Lung (tissue), 12 donors: ENCODE data around the gene ACAT2. TPM values are rescaled to one million over a fixed set of nuclear protein-coding genes. Genes with fewer than 3 reads are reported as not detected.

Experiments used
- ATAC-seq: fragments of 200-7000 bp; cut with Tn5 transposase; one replicate; pipeline ENCODE4 v1.9.1; 2020; ENCODE audit warnings: moderate number of reproducible peaks; ENCODE audit not compliant: insufficient read depth, low FRiP score
- DNase-seq, 3 donors: peaks; one replicate each; pipeline ENCODE4 v3.0.0-alpha.2; 2013 to 2017
- H3K27ac ChIP-seq, 2 donors: one replicate each; pipeline ENCODE4 v1.5.1; 2013; ENCODE audit warnings: mild to moderate bottlenecking in 2 of 2, moderate library complexity in 2 of 2, control low read depth in 1 of 2, inconsistent platforms in 1 of 2, low read depth in 1 of 2, low read length in 1 of 2
- H3K27me3 ChIP-seq, 3 donors: one replicate each; pipeline ENCODE4 v1.5.1; 2013; ENCODE audit warnings: low read length in 2 of 3; ENCODE audit not compliant: control insufficient read depth in 3 of 3, insufficient read depth in 3 of 3
- H3K36me3 ChIP-seq, 4 donors: one replicate each; pipeline ENCODE4 v1.5.1; 2013; ENCODE audit warnings: low read length in 4 of 4, mild to moderate bottlenecking in 1 of 4, moderate library complexity in 1 of 4; ENCODE audit not compliant: control insufficient read depth in 4 of 4, insufficient read depth in 4 of 4
- H3K4me1 ChIP-seq, 5 donors: one replicate each; pipeline ENCODE4 v1.5.1; 2013; ENCODE audit warnings: low read length in 5 of 5, mild to moderate bottlenecking in 2 of 5, moderate library complexity in 1 of 5; ENCODE audit not compliant: control insufficient read depth in 5 of 5, insufficient read depth in 5 of 5
- H3K4me3 ChIP-seq: one replicate; pipeline ENCODE4 v1.5.1; 2013; ENCODE audit warnings: mild to moderate bottlenecking, control low read depth, moderate library complexity
- H3K9ac ChIP-seq, 2 donors: one replicate each; pipeline ENCODE4 v1.5.1; 2013; ENCODE audit warnings: low read length in 2 of 2, control low read depth in 1 of 2; ENCODE audit not compliant: insufficient read depth in 1 of 2
- H3K9me3 ChIP-seq, 4 donors: one replicate each; pipeline ENCODE4 v1.5.1; 2013; ENCODE audit warnings: low read length in 3 of 4, mild to moderate bottlenecking in 1 of 4, moderate library complexity in 1 of 4; ENCODE audit not compliant: control insufficient read depth in 4 of 4, insufficient read depth in 3 of 4
- WGBS, 2 donors: extraction: QIAGEN DNeasy Blood & Tissue Kit; methylation state at CpG; one replicate each; pipeline ENCODE4 v1.1.7; 2013; 5-methylcytosine and 5-hydroxymethylcytosine counted together
- polyA plus RNA-seq, 2 donors: library from polyadenylated mRNA; stranded (reverse); fragments of 200-250 nt; gene quantifications; one replicate each; pipeline ENCODE4 v1.2.1, GENCODE V29; 2013
- total RNA-seq, 2 donors: library from RNA; depleted of rRNA in 1 of 2; stranded (reverse); fragments of >200 nt in 1 of 2; gene quantifications; one replicate each; pipeline ENCODE4 v1.2.1, GENCODE V29; 2014 to 2021
- TF ChIP-seq, protein P1 (sequence below): IDR thresholded peaks from 2 replicates; pipeline ENCODE4 v1.5.1; 2012; ENCODE audit warnings: mild to moderate bottlenecking; ENCODE audit errors: control extremely low read depth, extremely low read depth
- donor health status: control.
- donor health status: control.
- donor health status: Bipolar disorder and iron deficiency.
- donor health status: healthy.
- donor health status: DM: yes; HTN: yes; CAD: no.

ACAT2 gene
- total and polyA plus RNA-seq, 4 donors: 20.8 to 84.4 (median 67.6) TPM

DNA sequence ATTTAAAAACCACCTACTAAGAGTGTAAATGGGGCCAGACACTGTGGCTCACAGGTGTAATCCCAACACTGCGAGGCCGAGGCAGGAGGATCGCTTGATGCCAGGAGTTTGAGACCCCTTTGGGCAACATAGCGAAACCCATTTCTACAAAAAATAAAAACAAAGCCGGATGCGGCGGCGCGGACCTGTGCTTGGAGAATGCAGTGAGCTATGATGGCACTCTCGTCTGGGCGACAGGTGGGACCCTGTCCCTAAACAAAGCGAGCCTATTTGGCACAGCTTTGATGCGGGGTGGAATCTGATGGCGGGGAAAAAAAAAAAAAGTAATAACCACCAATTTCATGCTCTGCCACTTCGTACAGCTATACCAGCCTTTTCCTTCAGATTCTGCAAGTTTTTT, 26.4 kb downstream of the ACAT2 start:
- H3K4me1 ChIP-seq: peaks cover 7 to 27% (median 9%) of the 10 kb centered on the region in 5 donors
- ATAC-seq (no peak), DNase-seq (no peak)
- peak overlapping the region; percentile 59 to 93 for H3K9ac ChIP-seq
- TF ChIP-seq, protein P1, sequence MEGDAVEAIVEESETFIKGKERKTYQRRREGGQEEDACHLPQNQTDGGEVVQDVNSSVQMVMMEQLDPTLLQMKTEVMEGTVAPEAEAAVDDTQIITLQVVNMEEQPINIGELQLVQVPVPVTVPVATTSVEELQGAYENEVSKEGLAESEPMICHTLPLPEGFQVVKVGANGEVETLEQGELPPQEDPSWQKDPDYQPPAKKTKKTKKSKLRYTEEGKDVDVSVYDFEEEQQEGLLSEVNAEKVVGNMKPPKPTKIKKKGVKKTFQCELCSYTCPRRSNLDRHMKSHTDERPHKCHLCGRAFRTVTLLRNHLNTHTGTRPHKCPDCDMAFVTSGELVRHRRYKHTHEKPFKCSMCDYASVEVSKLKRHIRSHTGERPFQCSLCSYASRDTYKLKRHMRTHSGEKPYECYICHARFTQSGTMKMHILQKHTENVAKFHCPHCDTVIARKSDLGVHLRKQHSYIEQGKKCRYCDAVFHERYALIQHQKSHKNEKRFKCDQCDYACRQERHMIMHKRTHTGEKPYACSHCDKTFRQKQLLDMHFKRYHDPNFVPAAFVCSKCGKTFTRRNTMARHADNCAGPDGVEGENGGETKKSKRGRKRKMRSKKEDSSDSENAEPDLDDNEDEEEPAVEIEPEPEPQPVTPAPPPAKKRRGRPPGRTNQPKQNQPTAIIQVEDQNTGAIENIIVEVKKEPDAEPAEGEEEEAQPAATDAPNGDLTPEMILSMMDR: no peak
- no peaks in the 10 kb centered on the region for H3K9me3 ChIP-seq
- H3K27ac ChIP-seq: no peak overlapping the region
- H3K4me3 ChIP-seq: peak overlapping the region; percentile 90
- H3K36me3 ChIP-seq: peaks cover 11 to 41% (median 21%) of the 10 kb centered on the region in 4 donors
- 32 to 58% methylated on average over 15 of the region's 15 CpGs for WGBS, 2 donors
- no peaks in the 10 kb centered on the region for H3K27me3 ChIP-seq

DNA sequence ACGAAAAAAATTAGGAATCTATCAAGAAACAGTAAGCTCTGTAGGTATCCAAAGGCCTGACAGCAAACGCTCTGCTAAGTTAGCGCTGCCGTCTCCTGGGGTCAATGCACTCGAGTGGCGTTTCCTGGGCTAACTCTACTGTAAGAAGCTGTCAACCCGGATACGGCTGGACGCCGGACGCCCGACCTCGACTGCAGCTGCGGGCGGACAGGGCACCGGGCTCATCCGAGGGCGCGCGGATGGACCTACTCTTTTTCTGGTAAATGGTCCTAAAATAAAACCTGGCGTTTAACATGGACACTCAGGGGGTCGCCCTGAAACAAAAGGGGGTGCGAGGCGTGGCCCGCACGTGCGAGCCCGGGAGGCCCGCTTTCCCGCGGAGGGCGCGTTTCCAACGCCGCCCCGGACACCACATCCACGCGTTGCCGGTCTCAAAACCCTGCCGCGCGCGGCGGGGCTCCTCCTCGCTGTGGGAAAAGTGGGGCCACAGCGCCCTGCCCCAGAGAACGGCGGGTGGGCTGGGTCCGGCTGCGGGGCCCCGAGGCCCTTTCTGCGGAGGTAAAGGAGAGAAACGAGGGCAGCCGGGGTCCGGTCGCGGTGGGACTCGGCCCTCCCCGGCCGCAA, 27.0 kb downstream of the ACAT2 start:
- DNase-seq (peak; percentile 24 to 59 (median 29)), ATAC-seq (peak; percentile 1)
- Histone ChIP-seq H3K4me1 (peaks cover 7 to 27% (median 9%) of the 10 kb centered on the region in 5 donors), H3K4me3 (peak overlapping the region; percentile 90), H3K9ac (peak overlapping the region; percentile 59 to 93), H3K9me3 (no peaks in the 10 kb centered on the region), H3K27me3 (no peaks in the 10 kb centered on the region), H3K36me3 (peaks cover 8 to 36% (median 18%) of the 10 kb centered on the region in 4 donors), H3K27ac (peak overlapping the region; percentile 92 to 93)
- 0% methylated on average over 55 to 60 of the region's 60 CpGs for WGBS, 2 donors
- TF ChIP-seq, protein P1: no peak

DNA sequence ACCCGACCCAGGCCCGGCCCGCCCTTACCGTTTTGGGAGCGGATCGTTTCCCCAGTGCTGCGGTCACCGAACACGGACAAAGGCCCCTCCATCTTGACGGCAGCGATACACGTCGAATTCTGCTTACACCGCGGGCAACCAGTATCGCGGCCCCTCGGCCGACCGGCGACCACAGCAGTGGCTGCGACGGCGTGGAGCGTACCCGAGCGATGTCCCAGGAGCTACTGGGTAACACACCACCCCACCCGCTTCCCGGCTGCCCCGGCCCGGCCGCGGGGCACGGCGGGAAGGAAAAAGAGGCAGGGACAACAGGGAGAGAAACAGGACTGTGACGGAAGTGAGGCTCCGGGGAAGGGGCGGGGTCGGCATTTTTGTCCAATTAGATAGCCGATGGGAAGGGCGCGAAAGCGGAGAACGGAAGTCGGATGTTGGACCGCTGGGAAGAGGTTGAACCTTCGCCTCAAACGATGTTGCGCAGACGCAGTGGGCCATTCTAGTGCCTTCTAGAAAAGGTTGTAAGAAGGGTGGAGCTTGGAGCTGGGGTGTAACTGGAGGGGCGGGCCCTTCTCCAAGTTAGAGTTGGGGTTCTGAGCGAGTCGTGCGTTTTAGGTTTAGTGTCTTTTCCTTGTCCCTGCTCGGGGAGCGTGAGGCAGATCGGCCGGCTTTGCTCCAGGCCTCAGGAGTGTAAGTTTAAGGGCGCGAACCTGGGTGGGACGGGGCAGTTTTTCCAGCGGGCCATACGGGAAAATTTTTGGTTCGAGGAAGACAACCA, 27.7 kb downstream of the ACAT2 start, which contains the start of gene TCP1:
TCP1 (minus strand) TSS at position 226 of the 772 bp plus-strand sequence; CDS start at position 92, 134 bp downstream.
- DNase-seq (peak; percentile 100), ATAC-seq (peak; percentile 91)
- Histone ChIP-seq H3K4me1 (peaks cover 7 to 27% (median 9%) of the 10 kb centered on the region in 5 donors), H3K4me3 (peak within 1 kb of the TSS; percentile 90), H3K36me3 (peaks cover 6 to 35% (median 19%) of the 10 kb centered on the region in 4 donors), H3K27ac (peak within 1 kb of the TSS; percentile 92 to 93), H3K27me3 (no peaks in the 10 kb centered on the region), H3K9ac (peak within 1 kb of the TSS; percentile 65 to 95), H3K9me3 (no peaks in the 10 kb centered on the region)
- TF ChIP-seq, protein P1: no peak
- WGBS, 2 donors: 0% methylated on average over 63 to 64 of the region's 64 CpGs
